Medulla oblongata (tissue), 1 donor: ENCODE measurements around the gene PCDHA12.
"Not testable (repeated sequence)": the region's sequence is repeated elsewhere in the genome, so short reads cannot be mapped to it uniquely, and the experiment has no call there.

ENCODE experiments used
- DNase-seq: peaks from one replicate; pipeline ENCODE4 v3.0.0-alpha.2; 2015; ENCODE audit errors: extremely low spot score

The PCDHA12 gene, protein sequence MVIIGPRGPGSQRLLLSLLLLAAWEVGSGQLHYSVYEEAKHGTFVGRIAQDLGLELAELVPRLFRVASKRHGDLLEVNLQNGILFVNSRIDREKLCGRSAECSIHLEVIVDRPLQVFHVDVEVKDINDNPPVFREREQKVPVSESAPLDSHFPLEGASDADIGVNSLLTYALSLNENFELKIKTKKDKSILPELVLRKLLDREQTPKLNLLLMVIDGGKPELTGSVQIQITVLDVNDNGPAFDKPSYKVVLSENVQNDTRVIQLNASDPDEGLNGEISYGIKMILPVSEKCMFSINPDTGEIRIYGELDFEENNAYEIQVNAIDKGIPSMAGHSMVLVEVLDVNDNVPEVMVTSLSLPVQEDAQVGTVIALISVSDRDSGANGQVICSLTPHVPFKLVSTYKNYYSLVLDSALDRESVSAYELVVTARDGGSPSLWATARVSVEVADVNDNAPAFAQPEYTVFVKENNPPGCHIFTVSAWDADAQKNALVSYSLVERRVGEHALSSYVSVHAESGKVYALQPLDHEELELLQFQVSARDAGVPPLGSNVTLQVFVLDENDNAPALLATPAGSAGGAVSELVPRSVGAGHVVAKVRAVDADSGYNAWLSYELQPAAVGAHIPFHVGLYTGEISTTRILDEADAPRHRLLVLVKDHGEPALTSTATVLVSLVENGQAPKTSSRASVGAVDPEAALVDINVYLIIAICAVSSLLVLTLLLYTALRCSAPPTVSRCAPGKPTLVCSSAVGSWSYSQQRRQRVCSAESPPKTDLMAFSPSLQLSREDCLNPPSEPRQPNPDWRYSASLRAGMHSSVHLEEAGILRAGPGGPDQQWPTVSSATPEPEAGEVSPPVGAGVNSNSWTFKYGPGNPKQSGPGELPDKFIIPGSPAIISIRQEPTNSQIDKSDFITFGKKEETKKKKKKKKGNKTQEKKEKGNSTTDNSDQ

GRCh38 chr5:140875085-140876065 is at the start of gene PCDHA12:
TSS of gene PCDHA12 (plus strand) at chr5:140875308. CDS start at chr5:140875473, 165 bp downstream.
- DNase-seq, result peak; percentile 7

GRCh38 chr5:140827704-140828361 is 47.3 kb upstream of the PCDHA12 start, which contains the start of gene PCDHA6:
TSS of gene PCDHA6 (plus strand) at chr5:140827960. CDS start at chr5:140828092, 132 bp downstream.
- DNase-seq, result peak; percentile 31

- DNase-seq, result peak; percentile 14
Observed at GRCh38 chr5:140828362-140828737, 46.8 kb upstream of the PCDHA12 start.

DNA sequence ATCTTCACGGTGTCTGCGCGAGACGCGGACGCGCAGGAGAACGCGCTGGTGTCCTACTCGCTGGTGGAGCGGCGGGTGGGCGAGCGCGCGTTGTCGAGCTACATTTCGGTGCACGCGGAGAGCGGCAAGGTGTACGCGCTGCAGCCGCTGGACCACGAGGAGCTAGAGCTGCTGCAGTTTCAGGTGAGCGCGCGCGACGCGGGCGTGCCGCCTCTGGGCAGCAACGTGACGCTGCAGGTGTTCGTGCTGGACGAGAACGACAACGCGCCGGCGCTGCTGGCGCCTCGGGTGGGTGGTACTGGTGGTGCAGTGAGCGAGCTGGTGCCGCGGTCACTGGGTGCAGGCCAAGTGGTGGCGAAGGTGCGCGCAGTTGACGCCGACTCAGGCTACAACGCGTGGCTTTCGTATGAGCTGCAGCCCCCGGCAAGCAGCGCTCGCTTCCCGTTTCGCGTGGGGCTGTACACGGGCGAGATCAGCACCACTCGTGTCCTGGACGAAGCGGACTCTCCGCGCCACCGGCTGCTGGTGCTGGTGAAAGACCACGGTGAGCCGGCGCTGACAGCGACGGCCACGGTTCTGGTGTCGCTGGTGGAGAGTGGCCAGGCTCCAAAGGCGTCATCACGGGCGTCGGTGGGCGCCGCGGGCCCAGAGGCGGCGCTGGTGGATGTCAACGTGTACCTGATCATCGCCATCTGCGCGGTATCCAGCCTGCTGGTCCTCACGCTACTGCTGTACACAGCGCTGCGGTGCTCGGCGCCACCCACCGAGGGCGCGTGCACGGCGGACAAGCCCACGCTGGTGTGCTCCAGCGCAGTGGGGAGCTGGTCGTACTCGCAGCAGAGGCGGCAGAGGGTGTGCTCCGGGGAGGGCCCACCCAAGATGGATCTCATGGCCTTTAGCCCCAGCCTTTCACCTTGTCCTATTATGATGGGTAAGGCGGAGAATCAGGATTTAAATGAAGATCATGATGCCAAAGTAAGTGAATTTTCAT is 45.3 kb upstream of the PCDHA12 start:
- not testable (repeated sequence) for DNase-seq

DNA sequence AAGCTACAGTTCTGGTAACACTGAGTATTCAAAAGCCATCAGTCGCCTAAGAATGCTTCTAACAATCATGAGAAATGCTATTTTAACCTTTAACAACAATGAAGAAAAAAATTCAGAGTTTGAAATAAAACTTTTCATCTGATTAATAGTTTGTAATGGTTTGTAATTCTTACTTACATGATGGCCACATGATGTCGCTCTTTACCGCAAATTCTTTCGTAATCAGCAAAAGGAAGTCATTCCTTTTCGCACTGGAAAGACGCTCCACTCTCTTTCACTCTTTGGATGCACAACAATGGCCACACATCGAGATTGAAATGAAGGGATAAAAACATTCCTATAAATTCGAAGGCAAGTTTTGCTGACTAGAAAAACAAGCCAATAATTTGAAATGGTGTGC is 41.1 kb upstream of the PCDHA12 start, which contains the start of gene PCDHA7:
PCDHA7 (plus strand) TSS at position 277 of the 400 bp plus-strand sequence; CDS start at position 392, 115 bp downstream.
- DNase-seq, result peak; percentile 49

DNA sequence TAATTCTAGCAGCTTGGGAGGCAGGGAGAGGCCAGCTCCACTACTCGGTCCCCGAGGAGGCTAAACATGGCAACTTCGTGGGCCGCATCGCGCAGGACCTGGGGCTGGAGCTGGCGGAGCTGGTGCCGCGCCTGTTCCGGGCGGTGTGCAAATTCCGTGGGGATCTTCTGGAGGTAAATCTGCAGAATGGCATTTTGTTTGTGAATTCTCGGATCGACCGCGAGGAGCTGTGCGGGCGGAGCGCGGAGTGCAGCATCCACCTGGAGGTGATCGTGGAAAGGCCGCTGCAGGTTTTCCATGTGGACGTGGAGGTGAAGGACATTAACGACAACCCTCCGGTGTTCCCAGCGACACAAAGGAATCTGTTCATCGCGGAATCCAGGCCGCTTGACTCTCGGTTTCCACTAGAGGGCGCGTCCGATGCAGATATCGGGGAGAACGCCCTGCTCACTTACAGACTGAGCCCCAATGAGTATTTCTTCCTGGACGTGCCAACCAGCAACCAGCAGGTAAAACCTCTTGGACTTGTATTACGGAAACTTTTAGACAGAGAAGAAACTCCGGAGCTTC is 40.6 kb upstream of the PCDHA12 start:
- DNase-seq, result not testable (repeated sequence)

GRCh38 chr5:140835622-140836510 is 39.2 kb upstream of the PCDHA12 start:
- DNase-seq, result no peak

- peak; percentile 42 for DNase-seq
Observed at GRCh38 chr5:140840978-140841962, 33.8 kb upstream of the PCDHA12 start, which contains the start of gene PCDHA8. TSS of gene PCDHA8 (plus strand) at chr5:140841187. CDS start at chr5:140841322, 135 bp downstream.

- DNase-seq, result no peak
Observed at GRCh38 chr5:140842798-140843733, 32.0 kb upstream of the PCDHA12 start.

- peak; percentile 23 for DNase-seq
Observed at GRCh38 chr5:140848139-140849102, 26.7 kb upstream of the PCDHA12 start, which contains the start of gene PCDHA9. TSS of gene PCDHA9 (plus strand) at chr5:140848382. CDS start at chr5:140848496, 114 bp downstream.

GRCh38 chr5:140849831-140850634 is 25.1 kb upstream of the PCDHA12 start:
- DNase-seq, result not testable (repeated sequence)

DNA sequence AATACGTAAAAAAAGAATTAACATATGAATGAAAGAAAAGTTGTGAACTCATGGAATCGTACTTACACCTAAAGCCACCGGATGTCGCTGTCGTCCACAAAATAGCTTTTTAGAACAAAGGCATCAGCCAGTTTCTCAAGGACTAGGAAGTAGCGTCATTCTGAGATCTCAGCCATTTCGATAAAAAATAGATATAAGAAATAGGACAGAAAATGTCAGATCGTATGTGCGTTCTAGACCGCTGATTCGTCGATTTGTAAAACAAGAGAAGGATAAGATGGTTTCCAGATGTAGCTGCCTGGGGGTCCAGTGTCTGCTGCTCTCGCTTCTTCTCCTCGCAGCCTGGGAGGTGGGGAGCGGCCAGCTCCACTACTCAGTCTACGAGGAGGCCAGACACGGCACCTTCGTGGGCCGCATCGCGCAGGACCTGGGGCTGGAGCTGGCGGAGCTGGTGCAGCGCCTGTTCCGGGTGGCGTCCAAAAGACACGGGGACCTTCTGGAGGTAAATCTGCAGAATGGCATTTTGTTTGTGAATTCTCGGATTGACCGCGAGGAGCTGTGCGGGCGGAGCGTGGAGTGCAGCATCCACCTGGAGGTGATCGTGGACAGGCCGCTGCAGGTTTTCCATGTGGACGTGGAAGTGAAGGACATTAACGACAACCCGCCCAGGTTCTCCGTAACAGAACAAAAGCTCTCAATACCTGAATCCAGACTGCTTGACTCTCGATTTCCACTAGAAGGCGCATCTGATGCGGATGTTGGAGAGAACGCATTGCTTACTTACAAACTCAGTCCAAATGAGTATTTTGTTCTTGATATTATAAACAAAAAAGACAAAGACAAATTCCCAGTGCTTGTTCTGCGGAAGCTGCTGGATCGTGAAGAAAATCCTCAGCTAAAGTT is 19.1 kb upstream of the PCDHA12 start, which contains the start of gene PCDHA10:
PCDHA10 (plus strand) TSS at position 126 of the 903 bp plus-strand sequence; CDS start at position 278, 152 bp downstream.
- peak; percentile 85 for DNase-seq
